ENCODE data around the gene CLCN3.

GRCh38 chr4:169761846-169762245 lies 141.5 kb downstream of the CLCN3 start:
- TF ChIP-seq HDAC2 (CRISPR knock-in tag; IDR thresholded peaks at IDR 0.05): no peak
- TF ChIP-seq JUN (CRISPR knock-in tag; IDR thresholded peaks at IDR 0.05): no peak
- no peak for TF ChIP-seq NCOA2 (CRISPR knock-in tag; IDR thresholded peaks at IDR 0.05)
- no peak for TF ChIP-seq KAT2B (IDR thresholded peaks at IDR 0.05; ENCODE audit: borderline replicate concordance, low read depth, low read length)
- TF ChIP-seq THAP11 (CRISPR knock-in tag; IDR thresholded peaks at IDR 0.05): no peak
- no peak for TF ChIP-seq RFX5 (IDR thresholded peaks at IDR 0.05; ENCODE audit: low read depth, low read length)
- TF ChIP-seq, protein P1, sequence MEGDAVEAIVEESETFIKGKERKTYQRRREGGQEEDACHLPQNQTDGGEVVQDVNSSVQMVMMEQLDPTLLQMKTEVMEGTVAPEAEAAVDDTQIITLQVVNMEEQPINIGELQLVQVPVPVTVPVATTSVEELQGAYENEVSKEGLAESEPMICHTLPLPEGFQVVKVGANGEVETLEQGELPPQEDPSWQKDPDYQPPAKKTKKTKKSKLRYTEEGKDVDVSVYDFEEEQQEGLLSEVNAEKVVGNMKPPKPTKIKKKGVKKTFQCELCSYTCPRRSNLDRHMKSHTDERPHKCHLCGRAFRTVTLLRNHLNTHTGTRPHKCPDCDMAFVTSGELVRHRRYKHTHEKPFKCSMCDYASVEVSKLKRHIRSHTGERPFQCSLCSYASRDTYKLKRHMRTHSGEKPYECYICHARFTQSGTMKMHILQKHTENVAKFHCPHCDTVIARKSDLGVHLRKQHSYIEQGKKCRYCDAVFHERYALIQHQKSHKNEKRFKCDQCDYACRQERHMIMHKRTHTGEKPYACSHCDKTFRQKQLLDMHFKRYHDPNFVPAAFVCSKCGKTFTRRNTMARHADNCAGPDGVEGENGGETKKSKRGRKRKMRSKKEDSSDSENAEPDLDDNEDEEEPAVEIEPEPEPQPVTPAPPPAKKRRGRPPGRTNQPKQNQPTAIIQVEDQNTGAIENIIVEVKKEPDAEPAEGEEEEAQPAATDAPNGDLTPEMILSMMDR (CRISPR knock-in tag; IDR thresholded peaks at IDR 0.05): no peak
- no peak for TF ChIP-seq ETV6 (CRISPR knock-in tag; conservative IDR thresholded peaks at IDR 0.05)
- no peak for TF ChIP-seq NR3C1 (CRISPR knock-in tag; IDR thresholded peaks at IDR 0.05)
- TF ChIP-seq SMAD1 (CRISPR knock-in tag; IDR thresholded peaks at IDR 0.05; ENCODE audit: borderline replicate concordance, low read depth): no peak
- no peak for TF ChIP-seq IKZF1 (IDR thresholded peaks at IDR 0.05)
- TF ChIP-seq, protein P2, sequence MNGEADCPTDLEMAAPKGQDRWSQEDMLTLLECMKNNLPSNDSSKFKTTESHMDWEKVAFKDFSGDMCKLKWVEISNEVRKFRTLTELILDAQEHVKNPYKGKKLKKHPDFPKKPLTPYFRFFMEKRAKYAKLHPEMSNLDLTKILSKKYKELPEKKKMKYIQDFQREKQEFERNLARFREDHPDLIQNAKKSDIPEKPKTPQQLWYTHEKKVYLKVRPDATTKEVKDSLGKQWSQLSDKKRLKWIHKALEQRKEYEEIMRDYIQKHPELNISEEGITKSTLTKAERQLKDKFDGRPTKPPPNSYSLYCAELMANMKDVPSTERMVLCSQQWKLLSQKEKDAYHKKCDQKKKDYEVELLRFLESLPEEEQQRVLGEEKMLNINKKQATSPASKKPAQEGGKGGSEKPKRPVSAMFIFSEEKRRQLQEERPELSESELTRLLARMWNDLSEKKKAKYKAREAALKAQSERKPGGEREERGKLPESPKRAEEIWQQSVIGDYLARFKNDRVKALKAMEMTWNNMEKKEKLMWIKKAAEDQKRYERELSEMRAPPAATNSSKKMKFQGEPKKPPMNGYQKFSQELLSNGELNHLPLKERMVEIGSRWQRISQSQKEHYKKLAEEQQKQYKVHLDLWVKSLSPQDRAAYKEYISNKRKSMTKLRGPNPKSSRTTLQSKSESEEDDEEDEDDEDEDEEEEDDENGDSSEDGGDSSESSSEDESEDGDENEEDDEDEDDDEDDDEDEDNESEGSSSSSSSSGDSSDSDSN (CRISPR knock-in tag; IDR thresholded peaks at IDR 0.05): no peak
- no peak for TF ChIP-seq CBFB (CRISPR knock-in tag; IDR thresholded peaks at IDR 0.05)
- no peak for TF ChIP-seq ZNF713 (CRISPR knock-in tag; IDR thresholded peaks at IDR 0.05)

All from HepG2 (cell line).